ENCODE measurements around the gene CMC4. TPM values are rescaled to one million over a fixed set of nuclear protein-coding genes. Genes with fewer than 3 reads are reported as not detected.

The CMC4 gene
- total RNA-seq = 10 to 100 TPM in 1 of 5 donors, 1 to 10 TPM in 4; 3.3 to 12.7 (median 6.3) TPM
- 15.0 TPM for total RNA-seq (2013)
- 0 reads per million in 29 experiments for total RNA-seq

GRCh38 chrX:155070975-155071693 lies at the start of gene CMC4, which contains the start of the genes BRCC3 and MTCP1:
Gene CMC4, minus strand, starts transcription at chrX:155071136. Its CDS starts 7,113 bp downstream, at chrX:155064023.
Gene BRCC3, plus strand, starts transcription at chrX:155071508. Its CDS starts 20 bp downstream, at chrX:155071528.
Gene MTCP1, minus strand, starts transcription at chrX:155071136. Its CDS starts 5,126 bp downstream, at chrX:155066010.
- ATAC-seq (replicated peaks in 1 of 4) = peak; percentile 81 to 84 (median 84)
- CTCF ChIA-PET = interaction anchor here in 1 of 2 donors (1.0 to 2.0 kb wide), 2 partner anchors 14 to 44 kb away, joined by 4 to 10 read pairs; partner anchors contain the start of gene FUNDC2

DNA sequence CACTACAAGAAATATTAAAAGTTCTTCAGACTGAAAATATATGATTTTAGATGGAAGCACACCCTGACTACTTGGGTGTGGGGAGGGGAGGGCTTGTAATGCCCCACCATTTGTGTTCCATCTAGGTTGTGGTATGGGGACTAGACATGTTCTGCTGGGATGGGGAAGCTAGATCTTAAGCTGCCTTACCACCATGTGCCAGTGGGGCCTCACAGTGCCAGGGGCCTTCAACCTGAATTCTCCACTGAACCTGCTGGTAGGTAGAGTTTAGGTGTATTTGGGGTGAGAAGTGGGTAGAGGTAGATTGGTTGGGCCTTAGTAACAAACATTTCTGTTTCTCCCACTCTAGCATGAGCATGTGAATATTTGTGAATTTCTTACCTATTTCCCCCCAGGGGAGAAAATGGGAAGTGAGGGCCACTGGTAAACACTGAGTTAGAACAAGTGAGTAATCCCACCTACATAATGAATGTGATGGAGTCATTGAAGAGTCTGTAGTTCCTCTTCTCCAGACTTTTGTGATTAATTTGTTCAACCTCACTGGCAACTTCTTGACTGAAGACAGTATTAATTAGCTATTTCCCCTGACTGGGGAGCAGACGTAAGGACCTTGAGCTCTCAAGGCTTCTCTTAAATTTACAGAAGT lies 44.4 kb upstream of the CMC4 start:
- Mint-ChIP-seq H3K36me3 (peaks cover 33% of the 10 kb centered on the region), H3K27ac (no peak overlapping the region), H3K27me3 (peaks cover 0 to 7% of the 10 kb centered on the region in 2 donors), H3K4me1 (no peaks in the 10 kb centered on the region), H3K4me3 (no peak overlapping the region), H3K9me3 (no peaks in the 10 kb centered on the region)
- Histone ChIP-seq H3K27me3 (replicated peaks in 1 of 2; ENCODE audit: control insufficient read depth in 2 of 2, extremely low read depth in 1 of 2, insufficient read depth in 2 of 2, low read length in 1 of 2) (no peaks in the 10 kb centered on the region), H3K4me1 (ENCODE audit: control insufficient read depth in 1 of 2, extremely low read depth in 1 of 2, insufficient read depth in 2 of 2, low read length in 2 of 2) (no peaks in the 10 kb centered on the region), H3K4me3 (ENCODE audit: control insufficient read depth in 1 of 2, extremely low read depth in 1 of 2, low read length in 1 of 2) (no peak overlapping the region), H3K36me3 (ENCODE audit: control insufficient read depth in 2 of 2, extremely low read depth in 1 of 2, insufficient read depth in 1 of 2, low read length in 1 of 2) (peaks cover 0 to 6% of the 10 kb centered on the region in 2 donors), H3K27ac (ENCODE audit: low read length) (no peak overlapping the region), H3K9me3 (no peaks in the 10 kb centered on the region)
- ATAC-seq (replicated peaks in 1 of 4) = no peak
- no CpG with 5 or more reads among the region's 1 CpG for WGBS (ENCODE audit: insufficient coverage)
- no peak for DNase-seq
- ChIA-PET CTCF (no interaction called here), POLR2A (no interaction called here)

More at GRCh38 chrX:155070975-155071693, at the start of gene CMC4, which contains the start of the genes BRCC3 and MTCP1:
- Histone ChIP-seq H3K36me3 (ENCODE audit: control insufficient read depth in 2 of 2, extremely low read depth in 1 of 2, insufficient read depth in 1 of 2, low read length in 1 of 2) (peaks cover 0 to 15% of the 10 kb centered on the region in 2 donors), H3K27ac (ENCODE audit: low read length) (peak within 1 kb of the TSS; percentile 78), H3K4me3 (ENCODE audit: control insufficient read depth in 1 of 2, extremely low read depth in 1 of 2, low read length in 1 of 2) (peak within 1 kb of the TSS; percentile 79), H3K27me3 (replicated peaks in 1 of 2; ENCODE audit: control insufficient read depth in 2 of 2, extremely low read depth in 1 of 2, insufficient read depth in 2 of 2, low read length in 1 of 2) (no peaks in the 10 kb centered on the region), H3K9me3 (no peaks in the 10 kb centered on the region), H3K4me1 (ENCODE audit: control insufficient read depth in 1 of 2, extremely low read depth in 1 of 2, insufficient read depth in 2 of 2, low read length in 2 of 2) (peaks cover 5 to 15% of the 10 kb centered on the region in 2 experiments)
- peak within 1 kb of the TSS; percentile 87 to 90 for H3K27ac Mint-ChIP-seq
- peaks cover 32 to 64% (median 54%) of the 10 kb centered on the region in 3 donors for H3K4me1 Mint-ChIP-seq
- POLR2A ChIA-PET = interaction anchor here in 1 of 2 donors (1.0 kb wide), 1 partner anchor 44 kb away, joined by 3 read pairs; the partner anchor contains the start of gene FUNDC2
- H3K27me3 Mint-ChIP-seq = no peaks in the 10 kb centered on the region
- H3K9me3 Mint-ChIP-seq = no peaks in the 10 kb centered on the region
- under 1% methylated on average over 17 of the region's 81 CpGs for WGBS (ENCODE audit: insufficient coverage)
- peak within 1 kb of the TSS; percentile 81 to 89 (median 87) for H3K4me3 Mint-ChIP-seq
- H3K36me3 Mint-ChIP-seq = peaks cover 17% of the 10 kb centered on the region
- peak; percentile 37 to 79 (median 59) for DNase-seq

DNA sequence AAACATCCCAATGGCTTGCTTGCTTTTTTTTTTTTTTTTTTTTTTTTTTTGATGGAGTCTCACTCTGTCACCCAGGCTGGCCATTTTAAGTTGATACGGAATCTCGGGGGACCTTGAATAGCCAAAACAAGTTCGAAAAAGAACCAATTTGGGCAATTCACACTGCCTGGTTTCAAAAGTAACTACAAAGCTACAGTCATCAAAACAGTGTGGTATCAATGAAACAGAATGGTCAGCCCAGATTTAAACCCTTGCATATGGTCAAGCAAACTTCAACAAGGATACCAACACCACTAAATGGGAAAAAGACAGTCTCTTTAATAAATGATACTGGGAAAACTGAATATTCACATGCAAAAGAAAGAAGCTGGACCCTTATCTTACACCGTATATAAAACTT lies 42.2 kb upstream of the CMC4 start:
- POLR2A ChIA-PET = no interaction called here
- ATAC-seq (replicated peaks in 1 of 4) (no peak), DNase-seq (no peak)
- H3K4me1 ChIP-seq (ENCODE audit: control insufficient read depth in 1 of 2, extremely low read depth in 1 of 2, insufficient read depth in 2 of 2, low read length in 2 of 2) = no peaks in the 10 kb centered on the region
- no peaks in the 10 kb centered on the region for H3K9me3 ChIP-seq
- Mint-ChIP-seq H3K9me3 (no peaks in the 10 kb centered on the region), H3K4me3 (no peak overlapping the region), H3K4me1 (no peaks in the 10 kb centered on the region), H3K36me3 (peaks cover 35% of the 10 kb centered on the region), H3K27me3 (peaks cover 0 to 4% of the 10 kb centered on the region in 2 donors), H3K27ac (no peak overlapping the region)
- H3K27ac ChIP-seq (ENCODE audit: low read length) = no peak overlapping the region
- CTCF ChIA-PET = interaction anchor here in 1 of 2 donors (0.6 kb wide), 1 partner anchor 36 kb away, joined by 3 read pairs; no protein-coding TSS in a partner anchor
- WGBS (ENCODE audit: insufficient coverage) = 100% methylated on average over 1 of the region's 4 CpGs
- H3K36me3 ChIP-seq (ENCODE audit: control insufficient read depth in 2 of 2, extremely low read depth in 1 of 2, insufficient read depth in 1 of 2, low read length in 1 of 2) = peaks cover 0 to 2% of the 10 kb centered on the region in 2 donors
- H3K4me3 ChIP-seq (ENCODE audit: control insufficient read depth in 1 of 2, extremely low read depth in 1 of 2, low read length in 1 of 2) = no peak overlapping the region
- H3K27me3 ChIP-seq (replicated peaks in 1 of 2; ENCODE audit: control insufficient read depth in 2 of 2, extremely low read depth in 1 of 2, insufficient read depth in 2 of 2, low read length in 1 of 2) = no peaks in the 10 kb centered on the region

GRCh38 chrX:155112171-155112570 lies 41.2 kb upstream of the CMC4 start:
- no peaks in the 10 kb centered on the region for H3K9me3 Mint-ChIP-seq
- no peaks in the 10 kb centered on the region for H3K9me3 ChIP-seq
- H3K4me1 Mint-ChIP-seq = no peaks in the 10 kb centered on the region
- DNase-seq (no peak), ATAC-seq (replicated peaks in 1 of 4) (no peak)
- CTCF ChIA-PET = no interaction called here
- no peak overlapping the region for H3K4me3 ChIP-seq (ENCODE audit: control insufficient read depth in 1 of 2, extremely low read depth in 1 of 2, low read length in 1 of 2)
- H3K36me3 ChIP-seq (ENCODE audit: control insufficient read depth in 2 of 2, extremely low read depth in 1 of 2, insufficient read depth in 1 of 2, low read length in 1 of 2) = no peaks in the 10 kb centered on the region
- H3K27ac Mint-ChIP-seq = no peak overlapping the region
- no CpG with 5 or more reads among the region's 3 CpGs for WGBS (ENCODE audit: insufficient coverage)
- H3K27me3 ChIP-seq (replicated peaks in 1 of 2; ENCODE audit: control insufficient read depth in 2 of 2, extremely low read depth in 1 of 2, insufficient read depth in 2 of 2, low read length in 1 of 2) = no peaks in the 10 kb centered on the region
- H3K4me3 Mint-ChIP-seq = no peak overlapping the region
- POLR2A ChIA-PET = no interaction called here
- H3K36me3 Mint-ChIP-seq = peaks cover 39% of the 10 kb centered on the region
- no peaks in the 10 kb centered on the region for H3K4me1 ChIP-seq (ENCODE audit: control insufficient read depth in 1 of 2, extremely low read depth in 1 of 2, insufficient read depth in 2 of 2, low read length in 2 of 2)
- H3K27me3 Mint-ChIP-seq = peaks cover 0 to 4% of the 10 kb centered on the region in 2 donors
- no peak overlapping the region for H3K27ac ChIP-seq (ENCODE audit: low read length)

- no peak overlapping the region for H3K27ac ChIP-seq (ENCODE audit: low read length)
- no peaks in the 10 kb centered on the region for H3K36me3 ChIP-seq (ENCODE audit: control insufficient read depth in 2 of 2, extremely low read depth in 1 of 2, insufficient read depth in 1 of 2, low read length in 1 of 2)
Measured at GRCh38 chrX:155108427-155108826, 37.5 kb upstream of the CMC4 start.

GRCh38 chrX:155105919-155106318 lies 35.0 kb upstream of the CMC4 start:
- H3K36me3 Mint-ChIP-seq = peaks cover 36% of the 10 kb centered on the region
- H3K27me3 Mint-ChIP-seq = no peaks in the 10 kb centered on the region
- ATAC-seq (replicated peaks in 1 of 4) = no peak
- no peaks in the 10 kb centered on the region for H3K4me1 ChIP-seq (ENCODE audit: control insufficient read depth in 1 of 2, extremely low read depth in 1 of 2, insufficient read depth in 2 of 2, low read length in 2 of 2)
- no CpG with 5 or more reads among the region's 2 CpGs for WGBS (ENCODE audit: insufficient coverage)
- H3K4me3 Mint-ChIP-seq = no peak overlapping the region
- H3K36me3 ChIP-seq (ENCODE audit: control insufficient read depth in 2 of 2, extremely low read depth in 1 of 2, insufficient read depth in 1 of 2, low read length in 1 of 2) = no peaks in the 10 kb centered on the region
- H3K4me3 ChIP-seq (ENCODE audit: control insufficient read depth in 1 of 2, extremely low read depth in 1 of 2, low read length in 1 of 2) = no peak overlapping the region
- H3K27me3 ChIP-seq (replicated peaks in 1 of 2; ENCODE audit: control insufficient read depth in 2 of 2, extremely low read depth in 1 of 2, insufficient read depth in 2 of 2, low read length in 1 of 2) = no peaks in the 10 kb centered on the region
- DNase-seq = no peak
- ChIA-PET POLR2A (no interaction called here), CTCF (no interaction called here)
- peaks cover 0 to 8% (median 2%) of the 10 kb centered on the region in 3 donors for H3K4me1 Mint-ChIP-seq
- no peaks in the 10 kb centered on the region for H3K9me3 ChIP-seq
- H3K27ac Mint-ChIP-seq = no peak overlapping the region
- H3K27ac ChIP-seq (ENCODE audit: low read length) = no peak overlapping the region
- no peaks in the 10 kb centered on the region for H3K9me3 Mint-ChIP-seq

More at GRCh38 chrX:155108427-155108826, 37.5 kb upstream of the CMC4 start:
- Mint-ChIP-seq H3K4me3 (no peak overlapping the region), H3K9me3 (no peaks in the 10 kb centered on the region), H3K36me3 (peaks cover 37% of the 10 kb centered on the region), H3K27ac (no peak overlapping the region), H3K27me3 (peaks cover 0 to 4% of the 10 kb centered on the region in 2 donors), H3K4me1 (peaks cover 0 to 2% (median 0%) of the 10 kb centered on the region in 3 donors)
- no peak for DNase-seq
- Histone ChIP-seq H3K9me3 (no peaks in the 10 kb centered on the region), H3K4me1 (ENCODE audit: control insufficient read depth in 1 of 2, extremely low read depth in 1 of 2, insufficient read depth in 2 of 2, low read length in 2 of 2) (no peaks in the 10 kb centered on the region), H3K27me3 (replicated peaks in 1 of 2; ENCODE audit: control insufficient read depth in 2 of 2, extremely low read depth in 1 of 2, insufficient read depth in 2 of 2, low read length in 1 of 2) (no peaks in the 10 kb centered on the region), H3K4me3 (ENCODE audit: control insufficient read depth in 1 of 2, extremely low read depth in 1 of 2, low read length in 1 of 2) (no peak overlapping the region)
- ChIA-PET CTCF (no interaction called here), POLR2A (no interaction called here)
- ATAC-seq (replicated peaks in 1 of 4) = no peak
